ENCODE results near the gene IL15RA. TPM values are rescaled to one million over a fixed set of nuclear protein-coding genes. Genes with fewer than 3 reads are reported as not detected.
"Not testable (repeated sequence)": the region's sequence is repeated elsewhere in the genome, so short reads cannot be mapped to it uniquely, and the experiment has no call there.

The IL15RA gene
- total RNA-seq, 1 donor from 2014 or later: 19.2 TPM

DNA sequence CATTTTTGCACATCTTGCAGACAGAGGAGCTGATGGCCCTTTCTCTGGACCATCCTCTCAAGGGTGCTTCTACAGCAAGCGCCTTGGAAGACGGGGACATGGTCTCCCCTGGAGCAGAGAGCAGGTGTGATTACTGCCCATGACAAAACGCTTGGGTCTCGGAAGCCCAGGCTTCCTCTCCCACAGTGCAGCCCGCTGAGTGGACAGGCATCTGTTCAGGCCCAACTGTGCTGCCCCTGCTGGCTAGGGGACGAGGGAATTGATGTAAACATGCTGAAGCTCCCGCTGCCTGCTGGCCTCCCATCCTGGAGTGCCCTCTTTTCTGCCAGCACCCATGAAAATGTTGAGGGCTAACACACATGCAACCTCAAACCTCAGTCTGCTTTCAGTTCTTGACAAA lies 14.3 kb downstream of the IL15RA start:
- Mint-ChIP-seq H3K9me3 (no peaks in the 10 kb centered on the region), H3K4me3 (ENCODE audit: low read depth) (no peak overlapping the region), H3K27me3 (ENCODE audit: low read depth) (no peaks in the 10 kb centered on the region), H3K4me1 (ENCODE audit: low read depth) (peaks cover 2% of the 10 kb centered on the region), H3K27ac (no peak overlapping the region), H3K36me3 (ENCODE audit: low read depth) (peaks cover 50% of the 10 kb centered on the region)
- intact Hi-C loops (cut with micrococcal nuclease): no loop called here
- DNase-seq (ENCODE audit: low spot score): no peak

- DNase-seq (ENCODE audit: low spot score); intact Hi-C loops (cut with micrococcal nuclease): not testable (repeated sequence)
Observed at GRCh38 chr10:5962358-5962940, 14.9 kb downstream of the IL15RA start.

GRCh38 chr10:5961405-5962100 lies 15.8 kb downstream of the IL15RA start:
- Mint-ChIP-seq H3K27ac (no peak overlapping the region), H3K27me3 (ENCODE audit: low read depth) (no peaks in the 10 kb centered on the region), H3K4me3 (ENCODE audit: low read depth) (no peak overlapping the region), H3K4me1 (ENCODE audit: low read depth) (peaks cover 2% of the 10 kb centered on the region), H3K9me3 (no peaks in the 10 kb centered on the region), H3K36me3 (ENCODE audit: low read depth) (peaks cover 40% of the 10 kb centered on the region)
- DNase-seq (ENCODE audit: low spot score): no peak
- intact Hi-C loops (cut with micrococcal nuclease): no loop called here

More at GRCh38 chr10:5962358-5962940, 14.9 kb downstream of the IL15RA start:
- H3K9me3 Mint-ChIP-seq; H3K4me1 Mint-ChIP-seq (ENCODE audit: low read depth); H3K27me3 Mint-ChIP-seq (ENCODE audit: low read depth); H3K4me3 Mint-ChIP-seq (ENCODE audit: low read depth); H3K27ac Mint-ChIP-seq: not testable (repeated sequence)
- peaks cover 46% of the 10 kb centered on the region for H3K36me3 Mint-ChIP-seq (ENCODE audit: low read depth)

GRCh38 chr10:5960973-5961275 lies 16.4 kb downstream of the IL15RA start:
- intact Hi-C loops (cut with micrococcal nuclease); H3K4me1 Mint-ChIP-seq (ENCODE audit: low read depth); H3K27ac Mint-ChIP-seq; DNase-seq (ENCODE audit: low spot score); H3K4me3 Mint-ChIP-seq (ENCODE audit: low read depth); H3K27me3 Mint-ChIP-seq (ENCODE audit: low read depth); H3K9me3 Mint-ChIP-seq: not testable (repeated sequence)
- peaks cover 44% of the 10 kb centered on the region for H3K36me3 Mint-ChIP-seq (ENCODE audit: low read depth)

DNA sequence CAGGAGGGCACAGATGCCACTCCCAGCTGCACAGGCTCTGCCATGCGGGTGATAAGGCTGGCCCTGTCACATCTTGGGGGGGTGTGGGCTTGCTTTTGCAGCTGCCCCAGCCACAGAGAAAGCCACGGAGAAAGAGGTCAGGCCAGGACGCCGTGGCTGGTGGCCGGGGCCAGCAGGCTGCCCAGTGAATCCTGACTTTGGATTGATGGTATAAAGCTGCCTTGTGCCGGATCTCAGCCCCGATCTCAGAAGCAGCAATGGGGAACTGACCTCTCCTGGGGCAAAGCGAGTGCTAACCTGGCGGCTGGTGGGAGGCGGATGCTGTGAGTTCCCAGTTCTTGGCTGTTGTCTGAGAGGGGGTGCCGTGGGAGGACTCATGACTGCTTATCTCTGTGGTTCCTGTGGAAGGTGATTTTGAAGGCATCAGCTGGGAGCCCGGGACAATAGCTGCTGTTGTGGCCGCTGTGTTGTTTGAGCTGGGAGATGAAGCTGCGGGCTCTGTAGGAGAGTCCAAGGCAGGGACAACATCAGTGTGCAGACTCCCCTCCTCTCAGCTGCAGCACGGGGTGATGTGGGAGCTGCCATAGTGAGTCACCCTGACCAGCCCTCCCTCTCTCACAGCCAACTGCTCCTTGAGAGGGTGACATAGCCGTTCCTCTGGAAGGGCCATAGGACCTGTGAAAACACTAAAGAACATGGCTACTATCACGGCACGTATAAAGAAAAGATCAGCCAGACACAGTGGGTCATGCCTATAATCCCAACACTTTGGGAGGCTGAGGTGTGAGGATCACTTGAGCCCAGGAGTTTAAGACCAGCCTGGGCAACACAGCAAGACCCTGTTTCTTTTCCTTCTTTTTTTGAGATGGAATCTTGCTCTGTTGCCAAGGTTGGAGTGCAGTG lies 17.0 kb downstream of the IL15RA start:
- no peak overlapping the region for H3K4me3 Mint-ChIP-seq (ENCODE audit: low read depth)
- no peak for DNase-seq (ENCODE audit: low spot score)
- H3K27ac Mint-ChIP-seq: no peak overlapping the region
- no peaks in the 10 kb centered on the region for H3K27me3 Mint-ChIP-seq (ENCODE audit: low read depth)
- peaks cover 2% of the 10 kb centered on the region for H3K4me1 Mint-ChIP-seq (ENCODE audit: low read depth)
- H3K36me3 Mint-ChIP-seq (ENCODE audit: low read depth): peaks cover 46% of the 10 kb centered on the region
- intact Hi-C loops (cut with micrococcal nuclease): no loop called here
- H3K9me3 Mint-ChIP-seq: no peaks in the 10 kb centered on the region

DNA sequence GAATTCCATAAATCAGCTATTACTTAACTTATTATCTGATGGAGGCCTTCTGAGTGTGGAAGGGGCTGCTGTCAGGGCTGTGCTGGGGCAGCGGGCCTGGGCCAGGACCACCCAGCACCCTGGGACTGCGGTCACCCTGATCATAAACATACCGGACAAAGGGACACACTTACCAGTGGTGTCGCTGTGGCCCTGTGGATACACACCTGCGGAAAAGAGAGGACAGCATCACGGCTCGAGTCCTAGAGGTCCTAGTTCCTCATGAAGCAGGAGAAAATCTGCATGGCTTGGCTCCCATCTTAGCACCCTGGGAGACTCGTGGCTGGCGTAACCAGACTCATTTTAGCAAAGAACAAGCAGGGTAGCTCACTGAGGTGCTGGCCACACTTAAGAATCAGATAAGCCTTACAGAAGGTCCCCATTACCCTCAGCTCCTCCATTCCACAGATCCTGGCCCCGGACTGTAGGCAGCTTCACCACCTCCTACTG lies 17.7 kb downstream of the IL15RA start:
- Mint-ChIP-seq H3K9me3 (no peaks in the 10 kb centered on the region), H3K4me1 (ENCODE audit: low read depth) (peaks cover 2% of the 10 kb centered on the region)
- intact Hi-C loops (cut with micrococcal nuclease): no loop called here

GRCh38 chr10:5959142-5959541 lies 18.2 kb downstream of the IL15RA start:
- Mint-ChIP-seq H3K9me3 (no peaks in the 10 kb centered on the region), H3K36me3 (ENCODE audit: low read depth) (peaks cover 46% of the 10 kb centered on the region)

More for the DNA sequence above, 17.7 kb downstream of the IL15RA start:
- Mint-ChIP-seq H3K36me3 (ENCODE audit: low read depth) (peaks cover 46% of the 10 kb centered on the region), H3K27ac (no peak overlapping the region), H3K4me3 (ENCODE audit: low read depth) (no peak overlapping the region), H3K27me3 (ENCODE audit: low read depth) (no peaks in the 10 kb centered on the region)
- no peak for DNase-seq (ENCODE audit: low spot score)

DNA sequence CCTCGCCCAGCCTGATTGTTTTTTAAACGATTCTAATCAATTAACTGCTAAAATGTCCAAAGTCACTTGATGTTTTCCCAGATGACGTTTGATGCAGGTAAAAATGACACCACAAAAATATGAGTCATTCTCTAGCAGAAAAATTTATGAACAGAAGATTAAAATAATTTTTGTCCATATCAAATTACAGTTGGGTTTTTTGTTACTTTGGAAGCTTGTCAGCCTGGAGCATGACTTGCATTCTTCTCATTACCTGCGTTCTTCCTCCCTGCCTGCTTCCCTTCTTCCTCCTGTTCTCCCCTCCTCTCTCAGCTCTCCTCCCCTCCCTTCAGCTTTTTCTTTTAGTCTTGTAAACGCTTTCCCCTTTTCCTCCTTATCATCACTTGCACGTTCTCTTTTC lies 18.7 kb downstream of the IL15RA start:
- DNase-seq (ENCODE audit: low spot score): no peak
- Mint-ChIP-seq H3K27me3 (ENCODE audit: low read depth) (no peaks in the 10 kb centered on the region), H3K27ac (no peak overlapping the region), H3K4me3 (ENCODE audit: low read depth) (no peak overlapping the region), H3K9me3 (no peaks in the 10 kb centered on the region), H3K4me1 (ENCODE audit: low read depth) (peaks cover 2% of the 10 kb centered on the region), H3K36me3 (ENCODE audit: low read depth) (peaks cover 45% of the 10 kb centered on the region)
- intact Hi-C loops (cut with micrococcal nuclease): no loop called here

More at GRCh38 chr10:5959142-5959541, 18.2 kb downstream of the IL15RA start:
- peaks cover 2% of the 10 kb centered on the region for H3K4me1 Mint-ChIP-seq (ENCODE audit: low read depth)
- no peak for DNase-seq (ENCODE audit: low spot score)
- no peak overlapping the region for H3K27ac Mint-ChIP-seq
- no peaks in the 10 kb centered on the region for H3K27me3 Mint-ChIP-seq (ENCODE audit: low read depth)
- intact Hi-C loops (cut with micrococcal nuclease): no loop called here
- H3K4me3 Mint-ChIP-seq (ENCODE audit: low read depth): no peak overlapping the region

- DNase-seq (ENCODE audit: low spot score): no peak
- peaks cover 2% of the 10 kb centered on the region for H3K4me1 Mint-ChIP-seq (ENCODE audit: low read depth)
- intact Hi-C loops (cut with micrococcal nuclease): no loop called here
- H3K4me3 Mint-ChIP-seq (ENCODE audit: low read depth): no peak overlapping the region
- no peaks in the 10 kb centered on the region for H3K27me3 Mint-ChIP-seq (ENCODE audit: low read depth)
- H3K27ac Mint-ChIP-seq: no peak overlapping the region
- no peaks in the 10 kb centered on the region for H3K9me3 Mint-ChIP-seq
- H3K36me3 Mint-ChIP-seq (ENCODE audit: low read depth): peaks cover 47% of the 10 kb centered on the region
Observed at GRCh38 chr10:5958077-5958476, 19.3 kb downstream of the IL15RA start.

DNA sequence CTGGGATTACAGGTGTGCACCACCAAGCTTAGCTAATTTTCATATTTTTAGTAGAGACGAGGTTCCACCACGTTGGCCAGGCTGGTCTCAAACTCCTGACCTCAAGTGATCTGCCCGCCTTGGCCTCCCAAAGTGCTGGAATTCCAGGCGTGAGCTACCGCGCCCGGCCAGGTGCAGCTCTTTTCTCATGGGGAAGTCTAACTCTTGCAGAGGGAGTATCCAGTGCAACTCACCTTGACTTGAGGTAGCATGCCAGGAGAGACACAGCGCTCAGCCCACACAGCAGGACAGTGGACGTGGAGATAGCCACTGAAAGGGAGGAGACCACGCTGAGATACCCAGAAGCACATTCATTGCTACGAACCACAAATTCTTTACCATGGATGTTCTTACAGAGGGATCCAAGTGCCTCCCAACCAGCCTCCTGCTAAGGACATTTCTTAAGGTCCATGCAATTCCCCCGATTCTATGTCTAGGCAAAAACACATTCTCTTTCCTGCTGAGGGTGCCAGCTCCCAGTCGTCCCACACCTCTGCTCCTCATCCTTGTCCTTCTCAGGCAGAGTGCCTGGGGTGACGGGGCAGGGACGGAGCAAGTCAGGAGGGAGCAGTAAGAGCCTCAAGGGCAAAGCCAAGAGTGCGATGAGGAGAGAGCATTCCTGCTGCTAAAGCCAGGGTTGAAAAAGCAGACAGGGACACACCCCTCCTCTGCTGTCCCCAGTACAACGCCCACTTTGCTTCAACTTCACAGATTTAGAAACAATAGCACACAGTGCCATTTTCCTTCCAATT lies 21.0 kb downstream of the IL15RA start:
- Mint-ChIP-seq H3K4me3 (ENCODE audit: low read depth) (no peak overlapping the region), H3K27ac (no peak overlapping the region), H3K4me1 (ENCODE audit: low read depth) (no peaks in the 10 kb centered on the region), H3K36me3 (ENCODE audit: low read depth) (peaks cover 41% of the 10 kb centered on the region), H3K9me3 (no peaks in the 10 kb centered on the region), H3K27me3 (ENCODE audit: low read depth) (no peaks in the 10 kb centered on the region)
- DNase-seq (ENCODE audit: low spot score): no peak
- intact Hi-C loops (cut with micrococcal nuclease): no loop called here

DNA sequence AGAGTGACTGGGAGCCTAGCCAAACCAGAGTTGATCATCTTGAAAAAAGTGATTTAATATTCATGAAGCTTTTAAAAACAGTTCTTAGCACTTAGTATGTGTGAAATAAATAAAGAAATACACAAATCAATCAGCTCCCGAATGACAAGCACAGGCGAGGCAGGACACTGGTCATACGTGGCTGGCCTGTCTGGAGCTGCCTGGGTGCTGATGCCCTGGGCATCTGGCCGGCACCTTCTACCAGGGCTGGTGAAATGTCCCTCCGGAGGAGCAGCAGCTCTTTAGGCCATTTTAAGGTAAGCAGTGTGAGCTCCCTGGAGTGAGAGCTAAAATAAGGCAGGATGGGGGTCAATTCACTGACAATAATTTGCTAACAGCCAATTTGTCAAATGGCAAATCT lies 23.7 kb downstream of the IL15RA start:
- H3K27ac Mint-ChIP-seq: no peak overlapping the region
- no peak overlapping the region for H3K4me3 Mint-ChIP-seq (ENCODE audit: low read depth)
- no peaks in the 10 kb centered on the region for H3K4me1 Mint-ChIP-seq (ENCODE audit: low read depth)
- H3K36me3 Mint-ChIP-seq (ENCODE audit: low read depth): peaks cover 21% of the 10 kb centered on the region
- H3K27me3 Mint-ChIP-seq (ENCODE audit: low read depth): no peaks in the 10 kb centered on the region
- DNase-seq (ENCODE audit: low spot score): no peak
- intact Hi-C loops (cut with micrococcal nuclease): no loop called here
- H3K9me3 Mint-ChIP-seq: no peaks in the 10 kb centered on the region

GRCh38 chr10:5952731-5953385 lies 24.5 kb downstream of the IL15RA start:
- peaks cover 16% of the 10 kb centered on the region for H3K36me3 Mint-ChIP-seq (ENCODE audit: low read depth)
- no peak overlapping the region for H3K4me3 Mint-ChIP-seq (ENCODE audit: low read depth)
- no peaks in the 10 kb centered on the region for H3K9me3 Mint-ChIP-seq
- DNase-seq (ENCODE audit: low spot score): no peak
- no peaks in the 10 kb centered on the region for H3K27me3 Mint-ChIP-seq (ENCODE audit: low read depth)
- no peak overlapping the region for H3K27ac Mint-ChIP-seq
- intact Hi-C loops (cut with micrococcal nuclease): no loop called here
- no peaks in the 10 kb centered on the region for H3K4me1 Mint-ChIP-seq (ENCODE audit: low read depth)

All from activated T-helper 2 cell treated with anti-CD3 and anti-CD28 coated beads, Interferon-gamma antibody, Interleukin-2, Interleukin-4, amounts not matched to agents 10 μg/mL and 5 μg/mL and 100 μg/mL, durations not matched to agents 14 hours and 24 hours and 36 hours (primary cell).